GM10266 (cell line): ENCODE data around the gene PTPN2.

Source experiments
- DNase-seq: peaks from one replicate; pipeline ENCODE4 v3.0.0; 2012; ENCODE audit errors: extremely low spot score
- CTCF ChIP-seq: IDR thresholded peaks from 2 replicates; pipeline ENCODE4 v1.5.1; 2012; ENCODE audit warnings: mild to moderate bottlenecking, low read depth; ENCODE audit not compliant: control insufficient read depth, insufficient read depth; ENCODE audit errors: missing control alignments

The PTPN2 gene

GRCh38 chr18:12857991-12858544 is 26.0 kb downstream of the PTPN2 start:
- DNase-seq, result no peak
- no peak for TF ChIP-seq CTCF

- no peak for DNase-seq
- no peak for TF ChIP-seq CTCF
Measured at GRCh38 chr18:12857215-12857905, 26.7 kb downstream of the PTPN2 start.

GRCh38 chr18:12855916-12856315 is 28.1 kb downstream of the PTPN2 start:
- no peak for TF ChIP-seq CTCF
- DNase-seq, result no peak

GRCh38 chr18:12852566-12853315 is 31.3 kb downstream of the PTPN2 start:
- no peak for DNase-seq
- no peak for TF ChIP-seq CTCF

GRCh38 chr18:12851716-12852115 is 32.3 kb downstream of the PTPN2 start:
- no peak for DNase-seq
- TF ChIP-seq CTCF, result no peak

GRCh38 chr18:12849548-12849947 is 34.5 kb downstream of the PTPN2 start:
- DNase-seq, result no peak
- no peak for TF ChIP-seq CTCF

- no peak for TF ChIP-seq CTCF
- no peak for DNase-seq
Measured at GRCh38 chr18:12848405-12848804, 35.6 kb downstream of the PTPN2 start.
